BJ (cell line): ENCODE results near the gene MED16. TPM values are rescaled to one million over a fixed set of nuclear protein-coding genes. Genes with fewer than 3 reads are reported as not detected.

ENCODE experiments used
- CTCF ChIA-PET: fragments of 350-600 bp; formaldehyde crosslinking; extraction: SDS; loops from one replicate; lab custom pipeline; 2021; ENCODE audit warnings: antibody characterized with exemption, inconsistent platforms; lab: Yijun Ruan, JAX
- POLR2A ChIA-PET: fragments of 300-600 bp; sonication (Branson Sonifier 250); formaldehyde crosslinking; extraction: SDS; loops from one replicate; lab custom pipeline; 2021; ENCODE audit warnings: antibody characterized with exemption; lab: Charles Lee
- DNase-seq: peaks from one replicate; pipeline ENCODE4 v3.0.0-alpha.2; 2011; ENCODE audit warnings: low read depth
- H3K27me3 ChIP-seq: 2 replicates; pipeline ENCODE4 v1.6.0; 2011; ENCODE audit warnings: low read length; ENCODE audit not compliant: control insufficient read depth, insufficient read depth
- H3K36me3 ChIP-seq: 2 replicates; pipeline ENCODE4 v1.5.1; 2011; ENCODE audit warnings: low read length; ENCODE audit not compliant: control insufficient read depth, insufficient read depth
- H3K4me3 ChIP-seq: 2 replicates; pipeline ENCODE4 v1.5.1; 2011; ENCODE audit warnings: low read depth, mild to moderate bottlenecking, control low read depth, low read length
- polyA plus RNA-seq: library from polyadenylated mRNA; depleted of rRNA; stranded (reverse); fragments of >200 nt; gene quantifications from 2 replicates; pipeline ENCODE4 v1.2.3, GENCODE V29; 2011
- TF ChIP-seq, protein P1 (sequence below): IDR thresholded peaks from 2 replicates; pipeline ENCODE4 v1.5.1; 2011; ENCODE audit warnings: low read depth, mild to moderate bottlenecking, control low read depth, inconsistent platforms, low read length, moderate library complexity; ENCODE audit not compliant: insufficient read depth

Gene MED16
- polyA plus RNA-seq, 1 experiment = 39.8 TPM

DNA sequence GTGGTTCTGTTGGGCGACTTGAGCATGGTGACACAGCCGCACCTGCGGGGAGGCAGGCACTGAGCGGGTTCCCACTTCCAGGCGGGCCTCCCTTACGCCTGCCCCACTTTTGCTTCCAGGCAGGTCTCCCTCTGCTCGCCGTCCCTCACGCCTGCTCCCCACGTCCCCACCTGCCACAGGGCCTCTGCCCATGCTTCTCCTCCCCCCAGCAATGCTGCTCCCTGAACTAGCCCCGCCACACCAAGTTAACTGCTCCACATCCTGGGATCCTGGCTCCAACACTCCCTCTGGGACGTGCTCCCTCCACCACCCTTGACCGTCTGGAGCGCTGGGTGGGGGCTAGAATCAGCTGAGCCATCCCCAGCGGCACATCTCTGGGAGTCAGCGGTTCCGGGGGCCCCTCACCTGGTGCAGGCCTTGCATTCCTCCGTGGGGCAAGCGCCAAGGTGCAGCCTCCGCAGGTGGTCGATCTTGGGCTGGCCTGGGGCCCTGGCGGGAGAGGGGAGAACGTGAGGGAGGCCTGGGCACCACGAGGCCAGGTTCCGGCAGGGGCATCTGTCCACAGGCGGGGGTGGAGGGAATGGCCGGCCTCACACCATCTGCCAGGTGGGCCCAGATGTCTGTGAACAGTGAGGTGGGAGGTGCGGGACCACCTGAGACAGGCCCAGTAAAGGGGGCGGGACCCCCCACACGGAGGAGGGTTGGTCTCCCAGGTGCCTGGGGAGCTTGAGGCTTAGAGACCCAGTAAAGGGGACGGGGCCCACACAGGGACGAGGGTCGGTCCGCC, 24.3 kb downstream of the MED16 start:
- ChIA-PET CTCF (interaction anchor here (0.6 kb wide), 1 partner anchor 90 kb away, joined by 3 read pairs; no protein-coding TSS in a partner anchor), POLR2A (no interaction called here)
- DNase-seq = no peak
- peaks cover 26% of the 10 kb centered on the region for H3K36me3 ChIP-seq
- H3K4me3 ChIP-seq = no peak overlapping the region
- TF ChIP-seq, protein P1, sequence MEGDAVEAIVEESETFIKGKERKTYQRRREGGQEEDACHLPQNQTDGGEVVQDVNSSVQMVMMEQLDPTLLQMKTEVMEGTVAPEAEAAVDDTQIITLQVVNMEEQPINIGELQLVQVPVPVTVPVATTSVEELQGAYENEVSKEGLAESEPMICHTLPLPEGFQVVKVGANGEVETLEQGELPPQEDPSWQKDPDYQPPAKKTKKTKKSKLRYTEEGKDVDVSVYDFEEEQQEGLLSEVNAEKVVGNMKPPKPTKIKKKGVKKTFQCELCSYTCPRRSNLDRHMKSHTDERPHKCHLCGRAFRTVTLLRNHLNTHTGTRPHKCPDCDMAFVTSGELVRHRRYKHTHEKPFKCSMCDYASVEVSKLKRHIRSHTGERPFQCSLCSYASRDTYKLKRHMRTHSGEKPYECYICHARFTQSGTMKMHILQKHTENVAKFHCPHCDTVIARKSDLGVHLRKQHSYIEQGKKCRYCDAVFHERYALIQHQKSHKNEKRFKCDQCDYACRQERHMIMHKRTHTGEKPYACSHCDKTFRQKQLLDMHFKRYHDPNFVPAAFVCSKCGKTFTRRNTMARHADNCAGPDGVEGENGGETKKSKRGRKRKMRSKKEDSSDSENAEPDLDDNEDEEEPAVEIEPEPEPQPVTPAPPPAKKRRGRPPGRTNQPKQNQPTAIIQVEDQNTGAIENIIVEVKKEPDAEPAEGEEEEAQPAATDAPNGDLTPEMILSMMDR = no peak
- no peaks in the 10 kb centered on the region for H3K27me3 ChIP-seq

DNA sequence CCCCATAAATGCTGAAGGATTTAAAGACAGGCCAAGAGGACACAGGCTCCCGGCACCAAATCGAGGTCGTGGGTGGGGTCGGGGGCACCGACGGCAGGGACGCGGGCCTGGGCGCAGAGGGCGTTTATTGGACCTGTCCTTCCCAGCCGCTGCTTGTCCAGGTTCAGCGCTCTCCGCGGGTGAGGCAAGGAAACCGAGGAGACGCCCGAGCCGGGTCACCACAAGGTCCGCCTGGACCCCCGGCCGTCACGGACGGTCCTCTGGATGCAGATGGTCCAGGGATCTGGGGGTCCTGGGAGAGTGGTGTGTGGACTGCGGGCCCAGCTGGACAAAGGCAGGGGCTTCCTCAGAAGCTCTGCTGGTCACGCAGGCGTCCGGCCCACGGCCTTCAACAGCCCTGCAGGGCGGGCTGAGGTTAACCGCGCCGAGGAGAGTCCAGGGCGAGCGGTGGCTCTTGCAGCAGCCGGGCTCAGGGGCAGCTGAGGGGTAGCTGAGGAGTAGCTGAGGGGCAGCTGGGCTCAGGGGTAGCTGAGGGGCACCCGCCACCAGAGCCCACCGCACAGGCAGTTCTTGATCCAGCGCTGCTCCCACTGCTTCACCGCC, 25.0 kb downstream of the MED16 start:
- TF ChIP-seq, protein P1 = no peak
- no peaks in the 10 kb centered on the region for H3K27me3 ChIP-seq
- H3K4me3 ChIP-seq = no peak overlapping the region
- H3K36me3 ChIP-seq = peaks cover 23% of the 10 kb centered on the region
- CTCF ChIA-PET = no interaction called here
- no peak for DNase-seq
- POLR2A ChIA-PET = no interaction called here

DNA sequence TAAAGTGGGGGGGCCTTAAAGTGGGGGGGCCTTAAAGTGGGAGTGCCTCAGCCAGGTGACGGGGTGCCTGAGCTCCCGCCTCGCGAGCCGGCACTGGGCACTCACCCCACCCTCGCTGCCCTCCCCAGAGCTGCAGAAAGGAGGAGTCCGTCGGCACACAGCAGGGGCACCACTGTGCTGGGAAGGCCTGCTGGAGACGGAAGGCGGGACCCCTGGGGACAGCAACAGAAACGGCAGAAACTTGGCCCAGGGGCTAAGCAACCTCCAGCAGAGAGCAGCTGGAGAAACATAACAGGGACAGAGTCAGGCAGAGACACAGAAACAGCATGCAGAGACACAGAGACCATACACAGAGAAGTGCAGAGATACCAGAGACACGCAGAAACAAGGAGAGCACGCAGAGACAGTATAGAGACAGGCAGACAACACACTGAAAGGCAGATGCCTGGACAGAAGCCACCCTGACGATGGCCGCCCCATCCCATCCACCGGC, 25.6 kb downstream of the MED16 start:
- POLR2A ChIA-PET = no interaction called here
- CTCF ChIA-PET = interaction anchor here (0.6 kb wide), 1 partner anchor 12 kb away, joined by 3 read pairs; no protein-coding TSS in a partner anchor
- TF ChIP-seq, protein P1 = no peak
- no peaks in the 10 kb centered on the region for H3K27me3 ChIP-seq
- H3K36me3 ChIP-seq = peaks cover 23% of the 10 kb centered on the region
- H3K4me3 ChIP-seq = no peak overlapping the region
- DNase-seq = no peak

DNA sequence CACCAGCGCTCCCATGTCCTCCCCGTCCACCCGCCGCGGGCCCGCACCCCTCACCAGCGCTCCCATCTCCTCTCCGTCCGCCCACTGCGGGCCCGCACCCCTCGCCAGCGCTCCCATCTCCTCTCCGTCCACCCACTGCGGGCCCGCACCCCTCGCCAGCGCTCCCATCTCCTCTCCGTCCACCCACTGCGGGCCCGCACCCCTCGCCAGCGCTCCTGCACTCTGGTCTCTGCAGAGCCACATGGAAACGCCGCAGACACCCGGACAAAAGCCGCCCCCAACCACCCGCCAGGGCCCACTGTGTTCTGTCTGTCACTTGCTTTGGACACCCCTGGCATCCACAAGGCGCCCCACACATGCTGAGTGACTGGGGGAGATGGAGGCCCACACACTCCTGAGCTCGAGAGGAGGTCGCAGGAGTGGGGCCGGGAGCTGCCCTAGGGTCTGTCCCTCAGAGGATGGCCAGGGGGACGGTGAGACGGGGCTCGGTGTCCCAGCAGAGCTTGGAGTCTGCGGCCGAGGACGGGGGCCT, 26.2 kb downstream of the MED16 start:
- TF ChIP-seq, protein P1 = no peak
- ChIA-PET CTCF (interaction anchor here (0.6 kb wide), 1 partner anchor 12 kb away, joined by 3 read pairs; no protein-coding TSS in a partner anchor), POLR2A (no interaction called here)
- H3K36me3 ChIP-seq = peaks cover 21% of the 10 kb centered on the region
- no peaks in the 10 kb centered on the region for H3K27me3 ChIP-seq
- no peak overlapping the region for H3K4me3 ChIP-seq
- no peak for DNase-seq

DNA sequence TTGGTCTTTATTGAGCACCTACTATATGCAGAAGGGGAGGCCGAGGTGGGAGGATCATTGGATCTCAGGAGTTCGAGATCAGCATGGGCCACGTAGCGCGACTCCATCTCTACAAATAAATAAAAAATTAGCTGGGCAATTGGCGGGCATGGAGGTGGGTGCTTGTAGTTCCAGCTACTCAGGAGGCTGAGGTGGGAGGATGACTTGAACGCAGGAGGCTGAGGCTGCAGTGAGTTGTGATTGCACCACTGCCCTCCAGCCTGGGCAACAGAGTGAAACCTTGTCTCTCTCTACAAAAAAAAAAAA, 29.7 kb downstream of the MED16 start:
- Histone ChIP-seq H3K27me3 (no peaks in the 10 kb centered on the region), H3K4me3 (no peak overlapping the region), H3K36me3 (peaks cover 9% of the 10 kb centered on the region)
- POLR2A ChIA-PET = no interaction called here
- CTCF ChIA-PET = interaction anchor here (0.7 to 2.4 kb wide), 22 partner anchors 9 to 163 kb away, joined by 3 to 23 read pairs (median 4); partner anchors contain the start of genes CNN2, RNU6-9 and WDR18
- DNase-seq = no peak
- TF ChIP-seq, protein P1 = no peak
